ENCODE measurements around the gene CABLES1.

CABLES1 gene

DNA sequence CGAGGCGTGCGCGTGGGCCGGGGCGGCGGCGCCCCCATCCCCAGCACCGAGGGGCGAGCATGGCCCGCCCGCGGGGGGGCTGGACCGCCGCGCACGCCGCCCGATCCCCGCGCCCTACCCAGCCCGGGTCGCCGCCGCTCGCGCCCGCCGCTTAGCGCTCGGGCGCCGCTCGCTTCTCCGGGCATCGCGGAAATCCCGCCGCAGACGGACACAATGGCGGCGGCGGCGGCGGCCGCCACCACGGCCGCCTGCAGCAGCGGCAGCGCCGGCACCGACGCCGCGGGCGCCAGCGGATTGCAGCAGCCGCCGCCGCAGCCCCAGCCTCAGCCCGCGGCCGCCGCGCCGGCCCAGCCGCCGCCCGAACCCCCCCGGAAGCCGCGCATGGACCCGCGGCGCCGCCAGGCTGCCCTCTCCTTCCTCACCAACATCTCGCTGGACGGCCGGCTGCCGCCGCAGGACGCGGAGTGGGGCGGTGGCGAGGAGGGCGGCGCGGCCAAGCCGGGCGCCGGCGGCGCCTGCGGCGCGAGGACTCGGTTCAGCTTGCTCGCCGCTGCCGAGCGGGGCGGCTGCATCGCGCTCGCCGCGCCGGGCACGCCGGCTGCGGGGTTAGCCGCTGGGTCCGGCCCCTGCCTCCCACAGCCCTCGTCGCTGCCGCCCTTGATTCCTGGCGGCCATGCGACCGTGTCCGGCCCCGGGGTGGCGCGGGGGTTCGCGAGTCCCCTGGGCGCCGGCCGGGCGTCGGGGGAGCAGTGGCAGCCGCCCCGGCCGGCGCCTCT, 453 bp downstream of the CABLES1 start:
- Histone ChIP-seq H3K4me3 (ENCODE audit: low read depth in 1 of 2, low read length in 2 of 2) (peak overlapping the region; percentile 61 to 91), H3K27ac (ENCODE audit: low read depth, low read length) (no peak overlapping the region), H3K36me3 (ENCODE audit: insufficient read depth, low read length) (no peaks in the 10 kb centered on the region), H3K27me3 (ENCODE audit: control insufficient read depth in 1 of 2, insufficient read depth in 2 of 2, low read length in 2 of 2) (peaks cover 13 to 25% of the 10 kb centered on the region in 2 donors), H3K4me1 (ENCODE audit: insufficient read depth, low read length) (peaks cover 7% of the 10 kb centered on the region), H3K9ac (ENCODE audit: low read length) (no peak overlapping the region), H3K9me3 (ENCODE audit: low read length) (no peaks in the 10 kb centered on the region)

DNA sequence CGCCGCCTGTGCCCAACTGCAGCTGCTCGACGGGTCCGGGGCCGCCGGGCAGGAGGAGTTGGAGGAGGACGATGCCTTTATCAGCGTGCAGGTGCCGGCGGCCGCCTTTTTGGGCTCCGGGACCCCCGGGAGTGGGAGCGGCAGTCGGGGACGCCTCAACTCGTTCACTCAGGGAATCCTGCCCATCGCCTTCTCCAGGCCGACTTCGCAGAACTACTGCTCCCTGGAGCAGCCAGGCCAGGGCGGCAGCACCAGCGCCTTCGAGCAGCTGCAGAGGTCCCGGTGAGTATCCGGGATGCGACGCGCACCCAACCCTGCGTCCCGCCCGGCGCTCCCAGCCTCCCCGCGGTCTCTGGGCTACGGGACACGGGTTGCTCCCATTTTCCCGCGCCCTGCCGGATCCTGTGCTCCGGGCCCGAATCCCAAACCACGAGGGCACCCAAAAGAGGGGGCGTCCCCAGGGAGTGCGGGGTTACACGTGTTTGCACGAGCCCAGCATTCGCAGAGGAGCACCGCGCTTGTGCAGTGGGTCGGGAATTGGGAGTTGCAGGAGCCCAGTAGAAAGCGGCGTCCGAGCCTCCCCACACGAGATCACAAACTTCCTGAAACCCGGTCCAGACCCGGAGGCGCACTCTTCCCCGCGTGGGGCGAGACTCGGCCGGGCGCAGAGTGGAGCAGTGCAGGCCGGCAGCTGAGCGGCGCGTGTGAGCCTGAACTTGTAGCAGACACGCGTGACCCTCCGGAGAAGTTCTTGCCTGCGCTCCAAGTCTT, 1.2 kb downstream of the CABLES1 start:
- no peaks in the 10 kb centered on the region for H3K36me3 ChIP-seq (ENCODE audit: insufficient read depth, low read length)
- H3K27ac ChIP-seq (ENCODE audit: low read depth, low read length), result peak overlapping the region; percentile 24
- H3K4me3 ChIP-seq (ENCODE audit: low read depth in 1 of 2, low read length in 2 of 2), result peak overlapping the region; percentile 46 to 56
- H3K4me1 ChIP-seq (ENCODE audit: insufficient read depth, low read length), result peaks cover 14% of the 10 kb centered on the region
- H3K9ac ChIP-seq (ENCODE audit: low read length), result no peak overlapping the region
- H3K9me3 ChIP-seq (ENCODE audit: low read length), result no peaks in the 10 kb centered on the region
- peaks cover 13 to 25% of the 10 kb centered on the region in 2 donors for H3K27me3 ChIP-seq (ENCODE audit: control insufficient read depth in 1 of 2, insufficient read depth in 2 of 2, low read length in 2 of 2)

DNA sequence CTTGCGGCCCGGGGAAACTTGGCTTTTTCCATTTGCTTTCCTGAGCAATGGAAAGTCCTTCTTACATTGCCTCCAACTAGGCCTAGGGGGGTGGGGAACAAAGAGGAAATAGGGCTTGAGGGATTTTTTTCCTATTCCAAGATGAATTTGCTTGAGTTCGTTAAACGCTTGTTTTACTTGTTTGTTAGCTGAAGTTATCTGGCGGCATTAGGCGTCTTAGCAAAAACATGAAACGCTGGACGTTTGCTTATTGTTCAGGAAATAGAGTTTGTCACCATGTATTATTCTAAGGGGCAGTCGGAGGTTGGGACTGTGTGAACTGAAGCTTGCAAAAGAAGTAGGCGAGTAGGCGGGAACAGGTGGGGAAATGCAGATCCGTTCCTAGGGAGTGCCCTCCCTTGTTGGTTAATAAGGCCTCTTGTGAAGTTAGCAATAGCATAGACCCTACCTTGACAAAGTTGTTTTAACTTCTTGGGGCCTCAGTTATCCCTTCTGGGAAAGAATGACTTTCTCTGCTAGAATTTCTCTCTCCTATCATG, 1.9 kb downstream of the CABLES1 start:
- peak overlapping the region; percentile 46 to 56 for H3K4me3 ChIP-seq (ENCODE audit: low read depth in 1 of 2, low read length in 2 of 2)
- H3K9ac ChIP-seq (ENCODE audit: low read length), result no peak overlapping the region
- peaks cover 13 to 25% of the 10 kb centered on the region in 2 donors for H3K27me3 ChIP-seq (ENCODE audit: control insufficient read depth in 1 of 2, insufficient read depth in 2 of 2, low read length in 2 of 2)
- peaks cover 21% of the 10 kb centered on the region for H3K4me1 ChIP-seq (ENCODE audit: insufficient read depth, low read length)
- no peaks in the 10 kb centered on the region for H3K36me3 ChIP-seq (ENCODE audit: insufficient read depth, low read length)
- no peaks in the 10 kb centered on the region for H3K9me3 ChIP-seq (ENCODE audit: low read length)
- H3K27ac ChIP-seq (ENCODE audit: low read depth, low read length), result no peak overlapping the region

DNA sequence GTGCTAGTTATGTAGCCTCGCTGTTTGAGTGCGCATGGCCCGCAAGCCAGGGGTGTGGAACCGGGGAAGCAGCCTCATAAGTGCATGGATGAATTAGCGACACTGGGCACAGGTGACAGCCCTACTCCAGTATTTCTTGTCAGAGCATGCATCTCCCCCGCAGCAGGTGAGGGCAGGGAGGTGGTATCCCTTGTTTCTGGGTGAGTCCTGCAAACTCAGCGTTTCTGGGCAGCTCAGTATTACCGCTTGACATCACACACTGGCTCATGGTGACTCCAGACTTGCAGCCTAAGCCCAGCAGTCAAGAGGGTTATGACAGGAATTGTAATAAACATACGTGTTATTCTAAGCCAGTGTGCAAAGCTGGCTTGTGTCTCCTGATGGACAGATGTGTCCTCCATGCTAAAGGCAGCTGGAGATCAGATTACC, 2.5 kb downstream of the CABLES1 start:
- H3K36me3 ChIP-seq (ENCODE audit: insufficient read depth, low read length), result no peaks in the 10 kb centered on the region
- no peak overlapping the region for H3K9ac ChIP-seq (ENCODE audit: low read length)
- peaks cover 13 to 25% of the 10 kb centered on the region in 2 donors for H3K27me3 ChIP-seq (ENCODE audit: control insufficient read depth in 1 of 2, insufficient read depth in 2 of 2, low read length in 2 of 2)
- no peaks in the 10 kb centered on the region for H3K9me3 ChIP-seq (ENCODE audit: low read length)
- no peak overlapping the region for H3K27ac ChIP-seq (ENCODE audit: low read depth, low read length)
- peaks cover 21% of the 10 kb centered on the region for H3K4me1 ChIP-seq (ENCODE audit: insufficient read depth, low read length)
- H3K4me3 ChIP-seq (ENCODE audit: low read depth in 1 of 2, low read length in 2 of 2), result peak overlapping the region in 1 of 2 donors; percentile 46

DNA sequence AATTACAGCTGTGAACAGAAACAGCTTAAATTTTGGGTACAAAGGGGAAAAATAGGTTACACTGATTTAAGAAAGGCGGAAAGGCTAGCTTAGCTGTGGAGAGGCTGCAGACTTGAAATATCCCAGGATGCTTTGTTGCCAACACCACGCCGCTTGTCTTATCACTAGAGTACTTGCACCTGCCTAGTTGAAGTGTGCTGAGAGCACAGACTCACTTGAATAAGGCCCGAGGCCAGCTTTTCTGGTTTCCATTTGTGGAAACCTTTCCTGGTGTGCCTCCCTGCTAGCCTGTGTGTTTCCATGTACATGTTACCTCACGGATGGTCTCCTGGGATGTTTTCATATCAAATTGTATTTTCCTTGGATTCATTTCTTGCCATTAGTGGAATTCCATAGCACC, 3.2 kb downstream of the CABLES1 start:
- no peak overlapping the region for H3K4me3 ChIP-seq (ENCODE audit: low read depth in 1 of 2, low read length in 2 of 2)
- H3K4me1 ChIP-seq (ENCODE audit: insufficient read depth, low read length), result peaks cover 23% of the 10 kb centered on the region
- H3K27ac ChIP-seq (ENCODE audit: low read depth, low read length), result no peak overlapping the region
- no peak overlapping the region for H3K9ac ChIP-seq (ENCODE audit: low read length)
- no peaks in the 10 kb centered on the region for H3K36me3 ChIP-seq (ENCODE audit: insufficient read depth, low read length)
- peaks cover 13 to 25% of the 10 kb centered on the region in 2 donors for H3K27me3 ChIP-seq (ENCODE audit: control insufficient read depth in 1 of 2, insufficient read depth in 2 of 2, low read length in 2 of 2)
- H3K9me3 ChIP-seq (ENCODE audit: low read length), result no peaks in the 10 kb centered on the region

DNA sequence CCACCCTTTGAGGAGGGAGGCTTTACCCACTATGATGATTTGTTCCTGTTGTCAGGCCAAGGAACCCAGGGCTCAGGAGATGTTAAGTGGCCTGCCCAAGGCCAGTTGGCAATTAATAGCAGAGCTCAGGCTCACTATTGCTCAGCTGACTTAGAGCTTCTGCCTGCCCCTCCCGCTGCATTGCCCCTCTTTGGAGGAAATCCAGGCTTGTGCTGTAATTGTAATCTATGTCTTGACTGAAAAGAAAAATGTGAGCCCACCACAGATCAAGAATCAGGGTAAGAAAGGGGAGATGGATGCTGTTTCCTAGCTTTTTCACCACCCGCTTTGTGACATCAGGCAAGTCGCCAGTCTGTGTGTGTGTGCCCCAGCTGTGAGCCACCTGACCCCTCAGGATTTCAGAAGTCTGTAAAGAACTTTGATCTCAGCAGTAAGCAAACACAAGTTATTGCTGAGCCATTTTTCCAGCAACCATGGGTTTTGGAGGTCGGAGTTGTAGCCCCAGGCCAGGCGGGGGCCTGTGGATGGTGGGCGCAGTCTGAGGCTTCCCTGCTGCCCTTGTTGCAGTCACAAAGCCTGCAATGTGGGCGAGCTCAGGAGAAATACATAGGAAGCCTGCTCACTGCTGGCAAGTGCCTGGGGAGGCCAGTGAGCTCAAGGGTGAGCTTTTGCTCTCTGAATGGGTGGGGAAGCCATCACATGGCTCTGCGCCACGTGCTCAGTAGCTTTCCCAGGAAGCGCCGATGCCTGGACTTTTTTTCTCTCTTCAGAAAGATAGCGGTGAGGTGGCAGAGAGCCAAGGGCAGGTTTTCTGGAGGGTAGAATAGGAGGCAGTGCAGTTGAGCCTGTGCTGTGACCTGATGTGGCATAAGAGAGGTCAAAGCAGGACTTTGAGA, 6.1 kb downstream of the CABLES1 start:
- no peak overlapping the region for H3K4me3 ChIP-seq (ENCODE audit: low read depth in 1 of 2, low read length in 2 of 2)
- peaks cover 7 to 8% of the 10 kb centered on the region in 2 donors for H3K27me3 ChIP-seq (ENCODE audit: control insufficient read depth in 1 of 2, insufficient read depth in 2 of 2, low read length in 2 of 2)
- no peak overlapping the region for H3K9ac ChIP-seq (ENCODE audit: low read length)
- H3K9me3 ChIP-seq (ENCODE audit: low read length), result no peaks in the 10 kb centered on the region
- H3K36me3 ChIP-seq (ENCODE audit: insufficient read depth, low read length), result no peaks in the 10 kb centered on the region
- H3K4me1 ChIP-seq (ENCODE audit: insufficient read depth, low read length), result peaks cover 26% of the 10 kb centered on the region
- H3K27ac ChIP-seq (ENCODE audit: low read depth, low read length), result no peak overlapping the region

DNA sequence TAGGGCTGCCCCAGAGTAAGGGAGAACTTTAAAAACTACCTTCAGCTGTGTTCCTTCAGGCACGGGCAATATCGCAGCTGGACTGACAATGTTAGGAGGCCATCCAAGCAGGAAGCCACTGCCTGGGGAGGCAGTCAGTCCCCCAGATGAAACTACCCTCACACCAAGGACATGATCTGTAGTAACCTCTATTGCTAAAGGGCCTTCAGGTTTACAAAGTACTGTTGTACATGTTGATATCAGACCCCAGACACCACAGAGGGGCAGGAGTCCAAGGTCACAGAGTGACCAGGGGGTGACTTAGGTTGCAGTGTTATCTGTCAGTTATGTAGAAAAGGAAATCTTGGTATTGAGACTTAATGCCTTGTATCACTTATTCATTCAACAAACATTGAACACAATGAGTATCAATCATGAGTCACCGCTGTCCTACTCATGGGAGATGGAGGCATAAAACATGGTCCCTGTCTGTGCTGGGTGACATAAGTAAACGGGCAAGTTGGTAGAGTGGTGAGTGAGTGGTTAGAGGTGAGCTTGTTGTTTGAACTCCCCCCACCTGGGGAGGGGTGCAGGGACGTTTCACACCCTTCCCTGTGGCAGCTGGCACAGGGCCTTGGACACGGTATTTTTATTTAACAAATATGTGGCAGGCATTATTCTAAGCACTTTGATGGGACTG, 7.1 kb downstream of the CABLES1 start:
- Histone ChIP-seq H3K27ac (ENCODE audit: low read depth, low read length) (no peak overlapping the region), H3K9ac (ENCODE audit: low read length) (no peak overlapping the region), H3K36me3 (ENCODE audit: insufficient read depth, low read length) (no peaks in the 10 kb centered on the region), H3K9me3 (ENCODE audit: low read length) (no peaks in the 10 kb centered on the region), H3K4me3 (ENCODE audit: low read depth in 1 of 2, low read length in 2 of 2) (no peak overlapping the region), H3K4me1 (ENCODE audit: insufficient read depth, low read length) (peaks cover 25% of the 10 kb centered on the region), H3K27me3 (ENCODE audit: control insufficient read depth in 1 of 2, insufficient read depth in 2 of 2, low read length in 2 of 2) (peaks cover 0 to 5% of the 10 kb centered on the region in 2 donors)

DNA sequence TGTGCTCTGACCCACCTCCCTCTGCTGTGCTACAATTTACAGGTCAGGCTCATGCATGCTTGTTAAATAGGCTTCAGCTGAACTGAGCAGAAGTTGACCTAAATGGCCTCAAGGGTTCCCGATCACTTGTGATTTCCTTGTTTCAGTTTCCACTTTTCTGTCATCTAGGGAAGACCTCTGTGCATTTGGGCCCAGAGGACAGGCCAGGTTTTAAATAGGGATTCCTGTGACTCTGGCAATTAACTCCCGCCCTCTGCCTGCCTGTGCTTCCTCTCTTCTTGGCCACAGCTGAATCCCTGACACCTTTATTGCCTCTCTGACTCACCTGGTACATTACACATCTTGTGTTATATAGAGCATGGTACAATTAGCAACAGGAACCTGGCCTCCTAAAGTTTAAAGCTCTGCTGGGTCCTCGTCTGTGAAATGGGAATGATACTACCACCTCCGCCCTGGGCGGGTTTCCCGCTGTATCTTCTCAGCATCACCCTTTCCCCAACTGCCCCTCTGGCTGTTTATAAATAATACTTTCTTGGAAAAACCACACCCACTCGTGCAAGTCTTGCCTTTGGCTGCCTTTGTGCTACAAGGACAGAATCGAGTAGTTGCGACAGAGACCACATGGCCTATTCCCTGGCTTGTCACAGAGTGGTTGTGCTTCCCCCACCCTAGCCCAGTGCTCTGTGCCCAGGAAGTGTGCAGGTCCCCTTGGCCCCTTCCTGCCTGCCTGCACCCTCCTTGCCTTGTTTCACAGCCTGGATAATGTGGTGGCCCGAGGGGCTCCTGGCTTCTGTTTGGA, 7.9 kb downstream of the CABLES1 start:
- Histone ChIP-seq H3K9me3 (ENCODE audit: low read length) (no peaks in the 10 kb centered on the region), H3K27me3 (ENCODE audit: control insufficient read depth in 1 of 2, insufficient read depth in 2 of 2, low read length in 2 of 2) (no peaks in the 10 kb centered on the region), H3K36me3 (ENCODE audit: insufficient read depth, low read length) (no peaks in the 10 kb centered on the region), H3K4me1 (ENCODE audit: insufficient read depth, low read length) (peaks cover 20% of the 10 kb centered on the region), H3K9ac (ENCODE audit: low read length) (no peak overlapping the region), H3K4me3 (ENCODE audit: low read depth in 1 of 2, low read length in 2 of 2) (no peak overlapping the region), H3K27ac (ENCODE audit: low read depth, low read length) (no peak overlapping the region)

DNA sequence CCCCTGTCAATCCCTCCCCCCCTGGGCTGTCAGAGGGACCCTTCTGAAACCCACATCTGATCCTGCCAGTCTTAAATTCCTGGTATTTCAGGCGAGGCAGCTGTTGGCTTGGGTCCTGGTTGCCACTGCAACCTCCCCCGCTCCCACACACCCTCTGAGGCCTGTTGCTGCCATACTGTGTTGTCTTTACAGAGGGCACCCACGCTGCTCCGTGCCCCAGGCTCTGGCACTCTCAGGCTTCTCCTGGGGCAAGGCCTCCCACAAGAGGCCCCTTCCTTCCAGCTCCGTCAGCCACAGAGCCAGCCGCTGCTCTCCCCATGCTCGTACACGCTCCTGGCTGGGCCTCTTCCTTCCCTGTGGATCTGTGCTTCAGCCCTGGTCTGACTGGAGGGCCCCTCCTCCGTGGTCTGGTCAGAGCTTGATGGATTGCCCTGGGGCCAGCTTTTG, 8.6 kb downstream of the CABLES1 start:
- H3K4me3 ChIP-seq (ENCODE audit: low read depth in 1 of 2, low read length in 2 of 2), result no peak overlapping the region
- H3K36me3 ChIP-seq (ENCODE audit: insufficient read depth, low read length), result no peaks in the 10 kb centered on the region
- H3K27me3 ChIP-seq (ENCODE audit: control insufficient read depth in 1 of 2, insufficient read depth in 2 of 2, low read length in 2 of 2), result no peaks in the 10 kb centered on the region
- H3K27ac ChIP-seq (ENCODE audit: low read depth, low read length), result no peak overlapping the region
- no peaks in the 10 kb centered on the region for H3K9me3 ChIP-seq (ENCODE audit: low read length)
- no peak overlapping the region for H3K9ac ChIP-seq (ENCODE audit: low read length)
- H3K4me1 ChIP-seq (ENCODE audit: insufficient read depth, low read length), result peaks cover 20% of the 10 kb centered on the region

DNA sequence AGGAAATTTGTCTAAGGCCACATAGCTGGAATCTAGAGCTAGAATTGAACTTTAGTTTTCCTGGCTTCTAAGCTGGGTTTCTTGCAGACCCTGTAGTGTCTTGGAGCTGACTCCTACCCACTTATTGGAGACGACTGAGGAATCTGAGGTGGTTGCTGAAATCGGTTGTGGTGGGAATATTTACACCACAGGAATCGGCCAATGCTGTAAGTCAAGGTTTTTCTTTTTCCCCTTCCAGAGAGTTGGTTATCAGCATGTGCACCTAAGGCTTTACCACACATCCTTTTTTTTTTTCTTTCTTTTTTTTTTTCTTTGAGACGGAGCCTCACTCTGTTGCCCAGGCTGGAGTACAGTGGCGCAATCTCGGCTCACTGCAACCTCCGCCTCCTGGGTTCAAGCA, 9.4 kb downstream of the CABLES1 start:
- Histone ChIP-seq H3K4me3 (ENCODE audit: low read depth in 1 of 2, low read length in 2 of 2) (no peak overlapping the region), H3K27ac (ENCODE audit: low read depth, low read length) (no peak overlapping the region), H3K4me1 (ENCODE audit: insufficient read depth, low read length) (peaks cover 20% of the 10 kb centered on the region), H3K9ac (ENCODE audit: low read length) (no peak overlapping the region), H3K9me3 (ENCODE audit: low read length) (no peaks in the 10 kb centered on the region), H3K36me3 (ENCODE audit: insufficient read depth, low read length) (no peaks in the 10 kb centered on the region), H3K27me3 (ENCODE audit: control insufficient read depth in 1 of 2, insufficient read depth in 2 of 2, low read length in 2 of 2) (no peaks in the 10 kb centered on the region)
